K562 (cell line): ENCODE data around the gene GAP43. TPM values are rescaled to one million over a fixed set of nuclear protein-coding genes. Genes with fewer than 3 reads are reported as not detected.

Experiments used
- EHMT2 ChIP-seq: fragments of 450-650 bp; IDR thresholded peaks from 2 replicates; pipeline ENCODE4 v1.6.1; 2018; ENCODE audit warnings: antibody characterized with exemption
- ETS2 ChIP-seq: IDR thresholded peaks from 2 replicates; pipeline ENCODE4 v1.6.1; 2016; ENCODE audit warnings: borderline replicate concordance, missing genetic modification characterization, mild to moderate bottlenecking, moderate library complexity, missing compliant biosample characterization; ENCODE audit not compliant: poor library complexity, severe bottlenecking
- FOXK2 ChIP-seq, 2 experiments: fragments of 450-650 bp; IDR thresholded peaks in 1 of 2; conservative IDR thresholded peaks in 1 of 2; 2 replicates each; pipeline ENCODE4 v1.6.1; 2016; ENCODE audit warnings: low read depth in 2 of 2, mild to moderate bottlenecking in 1 of 2
- KAT7 ChIP-seq: sonication (generic); formaldehyde crosslinking; IDR thresholded peaks from 2 replicates; pipeline ENCODE4 v1.8.0; 2022; ENCODE audit warnings: missing genetic modification reagents, mild to moderate bottlenecking, borderline replicate concordance
- POLR2B ChIP-seq: fragments of 450-650 bp; IDR thresholded peaks from 2 replicates; pipeline ENCODE4 v1.6.1; 2018; ENCODE audit warnings: low read depth; ENCODE audit not compliant: partially characterized antibody
- POLR3G ChIP-seq: IDR thresholded peaks from 2 replicates; pipeline ENCODE4 v1.6.1; 2011; ENCODE audit not compliant: insufficient read length, insufficient replicate concordance; ENCODE audit errors: extremely low read depth
- SMARCA4 ChIP-seq: fragments of 450-650 bp; IDR thresholded peaks from 2 replicates; pipeline ENCODE4 v1.6.1; 2016
- TEAD1 ChIP-seq, 2 experiments: fragments of 450-650 bp in 1 of 2; sonication (generic) in 1 of 2; formaldehyde crosslinking; IDR thresholded peaks; 2 replicates each; pipeline versions ENCODE4 v1.4.0 to v1.8.0; 2020 to 2022; ENCODE audit warnings: mild to moderate bottlenecking in 2 of 2, missing genetic modification reagents in 1 of 2
- ZC3H11A ChIP-seq: IDR thresholded peaks from 2 replicates; pipeline ENCODE4 v1.6.1; 2012; ENCODE audit warnings: low read depth, low read length, improper control_type of control experiment
- ZNF324 ChIP-seq: fragments of 250-450 bp; sonication (Bioruptor Pico); IDR thresholded peaks from 2 replicates; pipeline ENCODE4 v1.4.0; 2020; ENCODE audit warnings: mild to moderate bottlenecking
- ZNF778 ChIP-seq: fragments of 450-650 bp; formaldehyde crosslinking; IDR thresholded peaks from 2 replicates; pipeline ENCODE4 v1.4.0; 2020; ENCODE audit warnings: mild to moderate bottlenecking, moderate library complexity
- polyA plus RNA-seq, 8 experiments: library from polyadenylated mRNA; depleted of rRNA in 4 of 8; stranded (reverse) in 5 of 8; unstranded in 3 of 8; fragments of >200 nt; fragmentation: Nextera tagmentation in 2 of 8; fragmentation: Illumina TruSeq in 1 of 8; extraction: Ambion mirVana in 2 of 8; extraction: Trizol in 1 of 8; gene quantifications; 2 replicates each; pipeline versions ENCODE4 v1.2.1 to v1.2.3, GENCODE V29; 2011 to 2014; ENCODE audit warnings: inconsistent platforms in 1 of 8, missing spikeins in 1 of 8
- total RNA-seq, 7 experiments: library from RNA; depleted of rRNA in 6 of 7; stranded (reverse); fragments of >200 nt in 6 of 7; fragmentation: Illumina TruSeq in 2 of 7; extraction: Trizol in 2 of 7; gene quantifications; 2 replicates each; pipeline versions ENCODE4 v1.2.1 to v1.2.3, GENCODE V29; 2011 to 2021; ENCODE audit warnings: low replicate concordance in 1 of 7
- TF ChIP-seq, protein P1 (sequence below): fragments of 450-650 bp; formaldehyde crosslinking; IDR thresholded peaks from 2 replicates; pipeline ENCODE4 v1.4.0; 2020; ENCODE audit warnings: mild to moderate bottlenecking, moderate library complexity
- TF ChIP-seq, protein P2 (sequence below): fragments of 450-650 bp; formaldehyde crosslinking; IDR thresholded peaks from 2 replicates; pipeline ENCODE4 v1.4.0; 2022; ENCODE audit warnings: missing genetic modification characterization

Gene GAP43
- total and polyA plus RNA-seq, 9 of the 15 experiments (the other 6 are each of a cell fraction or from before 2014, with no cell fraction given) = 0.04 to 0.11 (median 0.09) TPM; not detected in 6

DNA sequence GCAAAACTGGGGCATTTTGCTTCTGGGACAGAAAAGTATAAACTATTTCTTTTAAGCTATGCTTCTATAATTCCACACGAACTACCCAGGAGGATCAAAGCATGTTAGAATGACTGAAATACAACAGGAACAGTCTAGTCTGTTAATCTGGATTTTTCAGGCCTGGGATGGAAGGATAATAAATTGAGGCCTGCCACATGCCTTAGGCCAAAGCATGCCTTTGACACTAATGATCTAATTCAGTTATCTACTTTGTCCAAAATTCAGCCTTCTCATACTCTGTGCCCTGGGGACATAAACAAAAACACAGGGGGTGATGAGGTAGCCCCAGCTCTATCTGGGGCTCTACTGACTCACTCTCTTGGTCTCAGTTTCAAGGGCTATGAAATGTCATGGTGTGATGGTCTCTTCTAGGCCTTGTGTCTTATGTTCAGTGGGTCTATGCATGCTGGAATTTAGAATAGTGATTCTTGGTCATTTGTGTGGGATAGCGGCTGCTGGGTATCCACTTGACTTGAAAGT, 32.5 kb downstream of the GAP43 start (continued):
- no peak for TF ChIP-seq ETS2 (tag)
- TF ChIP-seq, protein P1, sequence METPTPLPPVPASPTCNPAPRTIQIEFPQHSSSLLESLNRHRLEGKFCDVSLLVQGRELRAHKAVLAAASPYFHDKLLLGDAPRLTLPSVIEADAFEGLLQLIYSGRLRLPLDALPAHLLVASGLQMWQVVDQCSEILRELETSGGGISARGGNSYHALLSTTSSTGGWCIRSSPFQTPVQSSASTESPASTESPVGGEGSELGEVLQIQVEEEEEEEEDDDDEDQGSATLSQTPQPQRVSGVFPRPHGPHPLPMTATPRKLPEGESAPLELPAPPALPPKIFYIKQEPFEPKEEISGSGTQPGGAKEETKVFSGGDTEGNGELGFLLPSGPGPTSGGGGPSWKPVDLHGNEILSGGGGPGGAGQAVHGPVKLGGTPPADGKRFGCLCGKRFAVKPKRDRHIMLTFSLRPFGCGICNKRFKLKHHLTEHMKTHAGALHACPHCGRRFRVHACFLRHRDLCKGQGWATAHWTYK (CRISPR knock-in tag) = no peak
- no peak for TF ChIP-seq KAT7 (CRISPR knock-in tag)
- TF ChIP-seq ZNF324 = no peak
- TF ChIP-seq POLR3G = no peak
- TF ChIP-seq ZC3H11A = no peak
- no peak for TF ChIP-seq ZNF778 (CRISPR knock-in tag)
- no peak for TF ChIP-seq TEAD1 (CRISPR knock-in tag; IDR thresholded peaks at IDR 0.05)
- no peak for TF ChIP-seq FOXK2 (conservative IDR thresholded peaks at IDR 0.05 in 1 of 2, IDR thresholded peaks at IDR 0.05 in 1 of 2; ENCODE audit: low read depth in 2 of 2)
- TF ChIP-seq SMARCA4 = no peak
- TF ChIP-seq POLR2B = no peak
- TF ChIP-seq EHMT2 = no peak
- TF ChIP-seq, protein P2, sequence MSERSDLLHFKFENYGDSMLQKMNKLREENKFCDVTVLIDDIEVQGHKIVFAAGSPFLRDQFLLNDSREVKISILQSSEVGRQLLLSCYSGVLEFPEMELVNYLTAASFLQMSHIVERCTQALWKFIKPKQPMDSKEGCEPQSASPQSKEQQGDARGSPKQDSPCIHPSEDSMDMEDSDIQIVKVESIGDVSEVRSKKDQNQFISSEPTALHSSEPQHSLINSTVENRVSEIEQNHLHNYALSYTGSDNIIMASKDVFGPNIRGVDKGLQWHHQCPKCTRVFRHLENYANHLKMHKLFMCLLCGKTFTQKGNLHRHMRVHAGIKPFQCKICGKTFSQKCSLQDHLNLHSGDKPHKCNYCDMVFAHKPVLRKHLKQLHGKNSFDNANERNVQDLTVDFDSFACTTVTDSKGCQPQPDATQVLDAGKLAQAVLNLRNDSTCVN (CRISPR knock-in tag) = no peak
- TF ChIP-seq, all 486 proteins: peak for 0
